Endothelial cell of umbilical vein (primary cell): Measurements from ENCODE around the gene ZNF556. TPM values are rescaled to one million over a fixed set of nuclear protein-coding genes. Genes with fewer than 3 reads are reported as not detected.

Experiments used
- BruUV-seq: library from RNA; stranded (reverse); fragments of 400-500 nt; replicated peaks from 2 replicates; lab custom pipeline; 2021; lab: Mats Ljungman, UMichigan
- CTCF ChIA-PET: fragments of 300-600, 350-600 bp; sonication (Branson Sonifier 250); formaldehyde crosslinking; loops from one replicate; lab custom pipeline; 2021; ENCODE audit warnings: antibody characterized with exemption, inconsistent platforms; lab: Charles Lee
- POLR2A ChIA-PET: fragments of 300-600, 350-600 bp; sonication (Branson Sonifier 250); formaldehyde crosslinking; loops from one replicate; lab custom pipeline; 2021; ENCODE audit warnings: antibody characterized with exemption, inconsistent platforms; lab: Charles Lee
- DNase-seq: peaks from one replicate; pipeline ENCODE4 v3.0.0-alpha.2; 2011; ENCODE audit warnings: low read depth, low spot score
- FAIRE-seq: peaks from 2 replicates; lab custom pipeline; 2011; peaks lifted over from hg19 to GRCh38; lab: Jason Lieb, UNC
- H2AFZ ChIP-seq: 2 replicates; pipeline ENCODE4 v1.6.0; 2012; ENCODE audit warnings: low read depth, low read length, control low read depth, inconsistent platforms
- H3K27ac ChIP-seq: 2 replicates; pipeline ENCODE4 v1.5.1; 2011; ENCODE audit warnings: low read depth, mild to moderate bottlenecking, control low read depth, low read length, moderate library complexity; ENCODE audit not compliant: insufficient read depth
- H3K27me3 ChIP-seq, 2 experiments: 2 replicates each; pipeline versions ENCODE4 v1.6.0 to v1.6.1; 2011; ENCODE audit warnings: low read length in 2 of 2, mixed read lengths in 1 of 2; ENCODE audit not compliant: control insufficient read depth in 2 of 2, insufficient read depth in 2 of 2
- H3K36me3 ChIP-seq, 2 experiments: 2 replicates in 1 of 2; 3 replicates in 1 of 2; pipeline ENCODE4 v1.5.1; 2011; ENCODE audit warnings: low read length in 2 of 2, mild to moderate bottlenecking in 1 of 2, moderate library complexity in 1 of 2; ENCODE audit not compliant: control insufficient read depth in 2 of 2, insufficient read depth in 2 of 2; ENCODE audit errors: extremely low read depth in 1 of 2
- H3K4me1 ChIP-seq: 3 replicates; pipeline ENCODE4 v1.5.1; 2011; ENCODE audit warnings: mild to moderate bottlenecking, low read length; ENCODE audit not compliant: control insufficient read depth, insufficient read depth; ENCODE audit errors: extremely low read depth
- H3K4me2 ChIP-seq: 2 replicates; pipeline ENCODE4 v1.6.1; 2011; ENCODE audit warnings: low read length, control low read depth, mixed read lengths; ENCODE audit not compliant: insufficient read depth
- H3K4me3 ChIP-seq, 3 experiments: fragments of 200-600 bp in 1 of 3; sonication (generic), shearing (Covaris generic) in 1 of 3; replicated peaks in 1 of 3; 2 replicates each; pipeline ENCODE4 v1.5.1; 2011 to 2016; ENCODE audit warnings: control low read depth in 3 of 3, low read length in 3 of 3, mild to moderate bottlenecking in 2 of 3, inconsistent platforms in 1 of 3, low read depth in 1 of 3, moderate library complexity in 1 of 3; ENCODE audit not compliant: insufficient read depth in 1 of 3
- H3K79me2 ChIP-seq: 2 replicates; pipeline ENCODE4 v1.6.0; 2012; ENCODE audit warnings: low read length, inconsistent platforms; ENCODE audit not compliant: control insufficient read depth, insufficient read depth
- H3K9ac ChIP-seq: replicated peaks from 2 replicates; pipeline ENCODE3; 2011; ENCODE audit warnings: low read length, control low read depth; ENCODE audit not compliant: insufficient read depth; ENCODE audit errors: extremely low read depth
- H3K9me1 ChIP-seq: replicated peaks from 3 replicates; pipeline ENCODE4 v1.6.0; 2011; ENCODE audit warnings: mild to moderate bottlenecking, low read length; ENCODE audit not compliant: control insufficient read depth, insufficient read depth; ENCODE audit errors: extremely low read depth
- H3K9me3 ChIP-seq: replicated peaks from 2 replicates; pipeline ENCODE4 v1.5.1; 2012; ENCODE audit warnings: low read length, inconsistent platforms; ENCODE audit not compliant: control insufficient read depth, insufficient read depth
- H4K20me1 ChIP-seq: replicated peaks from 2 replicates; pipeline ENCODE3; 2011; ENCODE audit warnings: mild to moderate bottlenecking, low read length; ENCODE audit not compliant: control insufficient read depth, insufficient read depth; ENCODE audit errors: extremely low read depth
- EZH2 ChIP-seq: IDR thresholded peaks from 2 replicates; pipeline ENCODE4 v1.6.1; 2012; ENCODE audit warnings: borderline replicate concordance, low read depth, mild to moderate bottlenecking, moderate library complexity, low read length, inconsistent platforms; ENCODE audit not compliant: severe bottlenecking
- GATA2 ChIP-seq: IDR thresholded peaks from 2 replicates; pipeline ENCODE4 v1.7.0; 2011; ENCODE audit warnings: low read depth, mild to moderate bottlenecking, moderate library complexity, mixed read lengths, low read length; ENCODE audit not compliant: insufficient read length, insufficient read depth
- JUN ChIP-seq: IDR thresholded peaks from 2 replicates; pipeline ENCODE4 v1.6.1; 2011; ENCODE audit warnings: borderline replicate concordance, low read depth; ENCODE audit not compliant: insufficient read length, insufficient read depth
- MYC ChIP-seq: IDR thresholded peaks from one replicate; pipeline ENCODE4 v1.6.1; 2011; ENCODE audit warnings: mild to moderate bottlenecking, low read depth, low read length
- POLR2A ChIP-seq: IDR thresholded peaks from 2 replicates; pipeline ENCODE4 v1.6.1; 2012; ENCODE audit warnings: low read depth, mild to moderate bottlenecking, control low read depth, low read length
- POLR2AphosphoS5 ChIP-seq: IDR thresholded peaks from 2 replicates; pipeline ENCODE4 v1.6.1; 2012; ENCODE audit warnings: low read depth, mild to moderate bottlenecking, control low read depth, low read length, moderate library complexity; ENCODE audit not compliant: insufficient read depth
- dilution Hi-C: fragments of 300-500 bp; cut with MboI; formaldehyde crosslinking; loops from one replicate; pipeline ENCODE4 v1.15.0; 2019; ENCODE audit warnings: low sequenced_read_pairs; ENCODE audit not compliant: extremely low pct_ligation_motif_present
- intact Hi-C: fragments of 100-400 bp; cut with micrococcal nuclease; formaldehyde crosslinking; loops from one replicate; pipeline ENCODE4 v1.10.0; 2022
- polyA plus RNA-seq, 4 experiments: library from polyadenylated mRNA; depleted of rRNA in 3 of 4; stranded (reverse) in 3 of 4; unstranded in 1 of 4; fragments of >200 nt; gene quantifications; 2 replicates each; pipeline versions ENCODE4 v1.2.1 to v1.2.3, GENCODE V29; 2011 to 2012; ENCODE audit warnings: missing spikeins in 1 of 4
- total RNA-seq: library from RNA; stranded (reverse); gene quantifications from 2 replicates; pipeline ENCODE4 v1.2.3, GENCODE V29; 2021
- TF ChIP-seq, protein P1 (sequence below): IDR thresholded peaks from 2 replicates; pipeline ENCODE4 v1.6.1; 2011; ENCODE audit not compliant: insufficient read depth, insufficient read length
- TF ChIP-seq, protein P2 (sequence below), 2 donors: IDR thresholded peaks; 1 replicate in 1 of 2; 2 replicates in 1 of 2; pipeline ENCODE4 v1.5.1; 2011; ENCODE audit warnings: low read length in 2 of 2, mild to moderate bottlenecking in 2 of 2, moderate library complexity in 2 of 2, control low read depth in 1 of 2, inconsistent platforms in 1 of 2, low read depth in 1 of 2; ENCODE audit not compliant: insufficient read depth in 1 of 2; ENCODE audit errors: extremely low read depth in 1 of 2

Gene ZNF556
- total and polyA plus RNA-seq, 2 donors (not counting 3 experiments of a cell fraction or from before 2014, with no cell fraction given): 0.01 TPM; not detected in 1

DNA sequence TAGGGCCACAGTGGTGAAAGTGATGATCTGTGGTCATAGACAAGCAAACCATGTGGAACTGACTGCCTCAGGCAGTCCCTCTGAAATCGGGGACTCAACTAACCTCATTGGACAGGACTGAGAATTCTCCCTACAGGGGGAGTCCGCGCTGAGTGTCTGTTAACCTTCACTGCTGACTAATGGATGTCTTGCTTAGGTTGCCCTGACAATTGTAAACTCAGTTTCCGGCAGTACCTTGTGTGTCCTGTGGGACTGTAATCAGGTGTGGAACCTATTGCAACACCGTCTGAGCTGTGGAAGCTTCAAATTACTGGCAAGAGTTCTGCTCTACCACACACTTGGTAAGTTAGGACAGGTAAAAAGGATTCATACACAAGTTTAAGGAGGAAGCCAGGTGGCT is 55.9 kb downstream of the ZNF556 start:
- no peak for DNase-seq
- Histone ChIP-seq H3K27me3 (no peaks in the 10 kb centered on the region), H3K79me2 (no peaks in the 10 kb centered on the region), H3K9me1 (no peaks in the 10 kb centered on the region), H3K9ac (no peak overlapping the region), H3K4me2 (no peak overlapping the region), H3K4me1 (no peaks in the 10 kb centered on the region), H3K4me3 (no peak overlapping the region), H3K9me3 (peaks cover 2% of the 10 kb centered on the region), H3K36me3 (peaks cover 1 to 2% of the 10 kb centered on the region in 2 experiments), H3K27ac (no peak overlapping the region), H2AFZ (no peak overlapping the region), H4K20me1 (no peaks in the 10 kb centered on the region)
- no peak for FAIRE-seq
- TF ChIP-seq GATA2: no peak
- no peak for TF ChIP-seq POLR2A
- intact Hi-C loops (no loop called here), dilution Hi-C loops (no loop called here)
- CTCF ChIA-PET: interaction anchor here (0.7 to 2.7 kb wide), 4 partner anchors 20 to 36 kb away, joined by 3 to 13 read pairs (median 3); no protein-coding TSS in a partner anchor
- BruUV-seq: no TSS peak
- POLR2A ChIA-PET: no interaction called here

DNA sequence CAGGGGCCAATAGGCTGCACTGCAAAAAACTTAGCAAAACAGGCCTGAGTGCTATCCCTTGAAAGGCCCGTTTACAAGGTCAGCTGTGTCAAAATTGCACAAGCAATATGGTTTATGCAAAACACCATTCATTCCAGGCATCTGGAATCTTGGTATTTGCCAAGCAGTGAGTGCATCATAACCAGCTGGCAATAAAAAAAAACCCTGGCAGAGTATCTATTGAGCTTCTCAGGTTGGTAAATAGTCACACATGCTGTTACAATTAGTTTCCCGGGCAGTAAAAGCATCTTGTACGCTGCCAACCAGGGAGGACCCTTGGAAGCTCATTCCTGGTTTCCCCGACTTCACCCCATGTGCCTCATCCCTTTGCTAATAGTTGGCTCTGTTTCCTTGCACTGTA is 56.4 kb downstream of the ZNF556 start:
- H4K20me1 ChIP-seq: no peaks in the 10 kb centered on the region
- H3K4me2 ChIP-seq: no peak overlapping the region
- H3K36me3 ChIP-seq: no peaks in the 10 kb centered on the region
- no peaks in the 10 kb centered on the region for H3K9me1 ChIP-seq
- POLR2A ChIA-PET: no interaction called here
- intact Hi-C loops (no loop called here), dilution Hi-C loops (no loop called here)
- no peak overlapping the region for H3K9ac ChIP-seq
- H3K27me3 ChIP-seq: no peaks in the 10 kb centered on the region
- CTCF ChIA-PET: interaction anchor here (0.7 to 2.7 kb wide), 6 partner anchors 20 to 275 kb away, joined by 3 to 13 read pairs (median 3); no protein-coding TSS in a partner anchor
- H3K27ac ChIP-seq: no peak overlapping the region
- no peak for DNase-seq
- H3K9me3 ChIP-seq: no peaks in the 10 kb centered on the region
- H2AFZ ChIP-seq: no peak overlapping the region
- no peak overlapping the region for H3K4me3 ChIP-seq
- no peaks in the 10 kb centered on the region for H3K79me2 ChIP-seq
- no peaks in the 10 kb centered on the region for H3K4me1 ChIP-seq
- no TSS peak for BruUV-seq
- no peak for TF ChIP-seq POLR2AphosphoS5
- no peak for TF ChIP-seq JUN
- TF ChIP-seq MYC: no peak
- TF ChIP-seq, protein P1, sequence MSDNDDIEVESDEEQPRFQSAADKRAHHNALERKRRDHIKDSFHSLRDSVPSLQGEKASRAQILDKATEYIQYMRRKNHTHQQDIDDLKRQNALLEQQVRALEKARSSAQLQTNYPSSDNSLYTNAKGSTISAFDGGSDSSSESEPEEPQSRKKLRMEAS: no peak
- no peak for TF ChIP-seq EZH2
- TF ChIP-seq POLR2A: no peak
- TF ChIP-seq, protein P2, sequence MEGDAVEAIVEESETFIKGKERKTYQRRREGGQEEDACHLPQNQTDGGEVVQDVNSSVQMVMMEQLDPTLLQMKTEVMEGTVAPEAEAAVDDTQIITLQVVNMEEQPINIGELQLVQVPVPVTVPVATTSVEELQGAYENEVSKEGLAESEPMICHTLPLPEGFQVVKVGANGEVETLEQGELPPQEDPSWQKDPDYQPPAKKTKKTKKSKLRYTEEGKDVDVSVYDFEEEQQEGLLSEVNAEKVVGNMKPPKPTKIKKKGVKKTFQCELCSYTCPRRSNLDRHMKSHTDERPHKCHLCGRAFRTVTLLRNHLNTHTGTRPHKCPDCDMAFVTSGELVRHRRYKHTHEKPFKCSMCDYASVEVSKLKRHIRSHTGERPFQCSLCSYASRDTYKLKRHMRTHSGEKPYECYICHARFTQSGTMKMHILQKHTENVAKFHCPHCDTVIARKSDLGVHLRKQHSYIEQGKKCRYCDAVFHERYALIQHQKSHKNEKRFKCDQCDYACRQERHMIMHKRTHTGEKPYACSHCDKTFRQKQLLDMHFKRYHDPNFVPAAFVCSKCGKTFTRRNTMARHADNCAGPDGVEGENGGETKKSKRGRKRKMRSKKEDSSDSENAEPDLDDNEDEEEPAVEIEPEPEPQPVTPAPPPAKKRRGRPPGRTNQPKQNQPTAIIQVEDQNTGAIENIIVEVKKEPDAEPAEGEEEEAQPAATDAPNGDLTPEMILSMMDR (IDR thresholded peaks at IDR 0.05; ENCODE audit: extremely low read depth in 1 of 2, insufficient read depth in 1 of 2, low read depth in 1 of 2, low read length in 2 of 2): no peak
- FAIRE-seq: no peak
